Measurements from ENCODE around the gene ZSCAN1.

DNA sequence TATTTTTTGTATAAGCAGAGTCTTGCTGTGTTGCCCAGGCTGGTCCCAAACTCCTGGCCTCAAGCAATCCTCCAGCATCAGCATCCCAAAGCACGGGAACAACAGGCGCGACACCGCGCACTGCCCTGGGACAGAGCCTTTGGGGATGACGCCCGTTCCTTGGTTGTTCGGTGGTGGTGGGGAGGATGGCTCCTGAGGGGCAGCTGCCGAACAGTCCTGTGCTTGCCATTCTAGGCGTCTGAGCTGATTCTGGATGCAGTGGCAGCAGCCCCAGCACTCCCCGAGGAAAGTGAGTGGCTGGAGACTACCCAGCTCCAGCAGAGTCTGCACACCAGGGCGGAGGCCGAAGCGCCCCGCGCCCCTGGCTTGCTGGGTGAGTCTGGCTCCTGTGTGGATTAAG is 18.4 kb downstream of the ZSCAN1 start:
- TF ChIP-seq CTCF (IDR thresholded peaks at IDR 0.05) (no peak), POLR2A (IDR thresholded peaks at IDR 0.05) (no peak)

All from tibial nerve (tissue), 3 donors.